ENCODE data around the gene ESRRB.

Gene ESRRB

DNA sequence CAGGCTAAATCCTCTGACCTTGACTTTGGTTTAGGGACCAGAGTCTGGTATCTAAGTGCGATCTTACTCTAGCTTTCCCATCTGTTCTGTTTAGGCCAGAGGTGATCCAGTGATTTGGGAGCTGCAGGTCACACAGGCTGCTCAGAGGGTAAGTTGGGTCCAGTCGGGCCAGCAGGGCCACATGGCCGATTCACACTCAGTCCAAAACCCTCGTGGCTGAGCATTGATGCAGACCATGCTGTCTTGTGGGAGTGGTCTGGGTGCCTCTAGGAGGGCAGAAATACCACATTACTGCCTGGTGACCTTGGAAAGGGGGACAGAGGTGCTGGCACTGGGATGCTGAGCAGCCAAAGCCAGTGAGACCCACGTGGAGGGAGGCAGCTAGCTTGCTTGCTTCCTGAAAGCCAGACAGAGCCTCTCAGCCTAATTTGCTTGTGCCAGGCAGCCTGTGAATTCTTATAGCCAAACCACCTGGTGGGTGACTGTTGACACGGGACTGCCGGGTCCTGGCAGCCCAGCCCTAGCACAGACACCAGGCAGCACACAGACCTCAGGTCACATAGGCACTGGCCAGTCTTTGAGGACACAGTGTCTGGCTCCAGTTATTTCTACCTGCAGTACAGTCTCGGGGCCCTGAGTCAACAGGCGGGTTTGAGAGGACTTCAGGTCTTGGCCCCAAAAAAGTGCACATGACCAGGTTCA is 31.7 kb downstream of the ESRRB start:
- Histone ChIP-seq H3K9me3 (ENCODE audit: low read length) (no peaks in the 10 kb centered on the region), H3K27ac (ENCODE audit: low read depth, low read length, poor library complexity, severe bottlenecking) (no peak overlapping the region), H3K27me3 (ENCODE audit: insufficient read depth, low read length) (no peaks in the 10 kb centered on the region), H3K4me3 (ENCODE audit: low read depth, low read length, poor library complexity, severe bottlenecking) (no peak overlapping the region), H3F3A (ENCODE audit: insufficient read depth, low read length) (no peaks in the 10 kb centered on the region), H3K36me3 (ENCODE audit: insufficient read depth, low read length) (no peaks in the 10 kb centered on the region), H2AFZ (ENCODE audit: low read length) (no peak overlapping the region), H4K20me1 (ENCODE audit: insufficient read depth, low read length) (no peaks in the 10 kb centered on the region), H3K9ac (ENCODE audit: low read length) (no peak overlapping the region), H3K9me2 (ENCODE audit: low read depth, low read length) (no peaks in the 10 kb centered on the region), H3K79me2 (ENCODE audit: insufficient read depth, low read length) (no peaks in the 10 kb centered on the region), H3K4me1 (ENCODE audit: insufficient read depth, low read length, severe bottlenecking) (no peaks in the 10 kb centered on the region), H3K4me2 (ENCODE audit: low read length) (no peak overlapping the region)
- TF ChIP-seq EZH2 (IDR thresholded peaks at IDR 0.05; ENCODE audit: borderline replicate concordance, low read length) = no peak
- TF ChIP-seq CTCF (IDR thresholded peaks at IDR 0.05; ENCODE audit: low read length) = no peak

- Histone ChIP-seq H2AFZ (ENCODE audit: low read length) (no peak overlapping the region), H3K4me3 (ENCODE audit: low read depth, low read length, poor library complexity, severe bottlenecking) (no peak overlapping the region), H3K27ac (ENCODE audit: low read depth, low read length, poor library complexity, severe bottlenecking) (no peak overlapping the region), H3K79me2 (ENCODE audit: insufficient read depth, low read length) (no peaks in the 10 kb centered on the region), H3K4me1 (ENCODE audit: insufficient read depth, low read length, severe bottlenecking) (no peaks in the 10 kb centered on the region), H3K9me2 (ENCODE audit: low read depth, low read length) (no peaks in the 10 kb centered on the region), H4K20me1 (ENCODE audit: insufficient read depth, low read length) (no peaks in the 10 kb centered on the region), H3K9me3 (ENCODE audit: low read length) (no peaks in the 10 kb centered on the region), H3F3A (ENCODE audit: insufficient read depth, low read length) (no peaks in the 10 kb centered on the region), H3K4me2 (ENCODE audit: low read length) (no peak overlapping the region), H3K27me3 (ENCODE audit: insufficient read depth, low read length) (no peaks in the 10 kb centered on the region), H3K36me3 (ENCODE audit: insufficient read depth, low read length) (no peaks in the 10 kb centered on the region), H3K9ac (ENCODE audit: low read length) (no peak overlapping the region)
- TF ChIP-seq EZH2 (IDR thresholded peaks at IDR 0.05; ENCODE audit: borderline replicate concordance, low read length) (no peak), CTCF (IDR thresholded peaks at IDR 0.05; ENCODE audit: low read length) (no peak)
Observed at GRCh38 chr14:76408877-76409276, 32.9 kb downstream of the ESRRB start.

- Histone ChIP-seq H3K4me1 (ENCODE audit: insufficient read depth, low read length, severe bottlenecking) (no peaks in the 10 kb centered on the region), H4K20me1 (ENCODE audit: insufficient read depth, low read length) (no peaks in the 10 kb centered on the region), H2AFZ (ENCODE audit: low read length) (no peak overlapping the region), H3K79me2 (ENCODE audit: insufficient read depth, low read length) (no peaks in the 10 kb centered on the region), H3F3A (ENCODE audit: insufficient read depth, low read length) (no peaks in the 10 kb centered on the region), H3K27me3 (ENCODE audit: insufficient read depth, low read length) (0 out of 2 replicates have a peak, but pooled peaks cover 3% of the 10 kb centered on the region), H3K9me3 (ENCODE audit: low read length) (no peaks in the 10 kb centered on the region), H3K36me3 (ENCODE audit: insufficient read depth, low read length) (no peaks in the 10 kb centered on the region), H3K9me2 (ENCODE audit: low read depth, low read length) (no peaks in the 10 kb centered on the region), H3K4me2 (ENCODE audit: low read length) (no peak overlapping the region), H3K4me3 (ENCODE audit: low read depth, low read length, poor library complexity, severe bottlenecking) (no peak overlapping the region), H3K9ac (ENCODE audit: low read length) (no peak overlapping the region), H3K27ac (ENCODE audit: low read depth, low read length, poor library complexity, severe bottlenecking) (no peak overlapping the region)
- TF ChIP-seq CTCF (IDR thresholded peaks at IDR 0.05; ENCODE audit: low read length) (no peak), EZH2 (IDR thresholded peaks at IDR 0.05; ENCODE audit: borderline replicate concordance, low read length) (no peak)
Observed at GRCh38 chr14:76412501-76412900, 36.6 kb downstream of the ESRRB start.

Data from OCI-LY1 (cell line).